T-cell (primary cell): Measurements from ENCODE around the gene RAB11FIP4. TPM values are rescaled to one million over a fixed set of nuclear protein-coding genes. Genes with fewer than 3 reads are reported as not detected.

Experiments
- ATAC-seq, 4 experiments: fragments of 200-7000 bp in 3 of 4; fragments of 150-1000 bp in 1 of 4; cut with Tn5 transposase; replicated peaks in 1 of 4; 1 replicate in 3 of 4; 2 replicates in 1 of 4; pipeline ENCODE4 v1.10.0; 2021; ENCODE audit warnings: moderate library complexity in 3 of 4, mild to moderate bottlenecking in 2 of 4, moderate number of reproducible peaks in 1 of 4
- CTCF ChIA-PET, 2 donors: fragments of 300-600 bp; sonication (Branson Sonifier 250); formaldehyde crosslinking; loops; one replicate each; lab custom pipeline; 2022; ENCODE audit warnings: antibody characterized with exemption in 2 of 2; lab: Charles Lee
- POLR2A ChIA-PET, 2 donors: fragments of 300-600 bp; sonication (Branson Sonifier 250); formaldehyde crosslinking; loops; one replicate each; lab custom pipeline; 2022; ENCODE audit warnings: antibody characterized with exemption in 2 of 2; lab: Charles Lee
- DNase-seq, 35 experiments: peaks; one replicate each; pipeline versions ENCODE4 v3.0.0 to v3.0.0-alpha.2; 2013 to 2023
- H3K27ac ChIP-seq: one replicate; pipeline ENCODE4 v1.5.1; 2013; ENCODE audit warnings: low read length
- H3K27me3 ChIP-seq, 2 experiments: replicated peaks in 1 of 2; 1 replicate in 1 of 2; 2 replicates in 1 of 2; pipeline versions ENCODE4 v1.6.1 to v1.7.0; 2013; ENCODE audit warnings: low read length in 1 of 2, mixed read lengths in 1 of 2; ENCODE audit not compliant: control insufficient read depth in 2 of 2, insufficient read depth in 2 of 2; ENCODE audit errors: extremely low read depth in 1 of 2
- H3K36me3 ChIP-seq, 2 donors: 1 replicate in 1 of 2; 2 replicates in 1 of 2; pipeline versions ENCODE4 v1.6.1 to v1.7.0; 2013; ENCODE audit warnings: low read length in 1 of 2; ENCODE audit not compliant: control insufficient read depth in 2 of 2, insufficient read depth in 1 of 2; ENCODE audit errors: extremely low read depth in 1 of 2
- H3K4me1 ChIP-seq, 2 experiments: 1 replicate in 1 of 2; 2 replicates in 1 of 2; pipeline versions ENCODE4 v1.6.1 to v1.7.0; 2013; ENCODE audit warnings: low read length in 2 of 2, mixed read lengths in 1 of 2; ENCODE audit not compliant: insufficient read depth in 2 of 2, control insufficient read depth in 1 of 2; ENCODE audit errors: extremely low read depth in 1 of 2
- H3K4me3 ChIP-seq, 2 donors: 1 replicate in 1 of 2; 2 replicates in 1 of 2; pipeline versions ENCODE4 v1.5.1 to v1.7.0; 2013; ENCODE audit warnings: mild to moderate bottlenecking in 2 of 2, low read length in 1 of 2, moderate library complexity in 1 of 2; ENCODE audit not compliant: control insufficient read depth in 1 of 2; ENCODE audit errors: extremely low read depth in 1 of 2
- H3K9me3 ChIP-seq: 2 replicates; pipeline ENCODE4 v1.7.0; 2013
- H3K27ac Mint-ChIP-seq, 2 donors: one replicate each; pipeline ENCODE4 v1.8.0; 2020 to 2021; ENCODE audit warnings: mild to moderate bottlenecking in 2 of 2, mixed read lengths in 2 of 2
- H3K27me3 Mint-ChIP-seq, 2 donors: one replicate each; pipeline ENCODE4 v1.8.0; 2021 to 2022; ENCODE audit warnings: mixed read lengths in 2 of 2
- H3K36me3 Mint-ChIP-seq: one replicate; pipeline ENCODE4 v1.8.0; 2021; ENCODE audit warnings: mixed read lengths
- H3K4me1 Mint-ChIP-seq, 3 donors: one replicate each; pipeline ENCODE4 v1.8.0; 2020 to 2022; ENCODE audit warnings: mixed read lengths in 3 of 3, mild to moderate bottlenecking in 1 of 3
- H3K4me3 Mint-ChIP-seq, 3 donors: one replicate each; pipeline ENCODE4 v1.8.0; 2020 to 2022; ENCODE audit warnings: mild to moderate bottlenecking in 3 of 3, mixed read lengths in 3 of 3, moderate library complexity in 3 of 3
- H3K9me3 Mint-ChIP-seq, 3 donors: one replicate each; pipeline ENCODE4 v1.8.0; 2020 to 2022; ENCODE audit warnings: mixed read lengths in 3 of 3
- WGBS: methylation state at CpG from one replicate; pipeline ENCODE4 v1.1.5; 2013; ENCODE audit warnings: missing lambda C conversion rate; ENCODE audit not compliant: insufficient coverage; 5-methylcytosine and 5-hydroxymethylcytosine counted together
- total RNA-seq, 35 experiments: library from RNA in 6 of 35; stranded (reverse) in 6 of 35; fragments of 120-200 nt in 1 of 35; gene quantifications; one replicate each; pipeline versions ENCODE4 v1.2.1 to v1.2.4 and lab custom pipeline; 2013 to 2026

The RAB11FIP4 gene
- total RNA-seq, 5 donors from 2014 or later (not counting 1 experiment from before 2014, with no cell fraction given) = 45.6 to 72.6 (median 50.1) TPM

GRCh38 chr17:31549121-31549524 lies 157.6 kb downstream of the RAB11FIP4 start:
- H3K4me3 Mint-ChIP-seq = peak overlapping the region; percentile 83 to 89 (median 89)
- ATAC-seq (peak; percentile 7 to 14 (median 11)), DNase-seq (peak in 1 of 35 experiments; percentile 8)
- H3K27me3 ChIP-seq = no peaks in the 10 kb centered on the region
- no peaks in the 10 kb centered on the region for H3K27me3 Mint-ChIP-seq
- H3K27ac ChIP-seq = peak overlapping the region; percentile 67
- H3K9me3 ChIP-seq = no peaks in the 10 kb centered on the region
- under 1% methylated on average over 18 of the region's 18 CpGs for WGBS
- peak overlapping the region; percentile 74 to 84 for H3K27ac Mint-ChIP-seq
- peaks cover 2 to 18% of the 10 kb centered on the region in 2 experiments for H3K4me1 ChIP-seq
- ChIA-PET CTCF (no interaction called here), POLR2A (interaction anchor here in 1 of 2 donors (0.6 kb wide), 1 partner anchor 56 kb away, joined by 3 read pairs; no protein-coding TSS in a partner anchor)
- H3K36me3 ChIP-seq = no peaks in the 10 kb centered on the region
- H3K9me3 Mint-ChIP-seq = no peaks in the 10 kb centered on the region
- no peaks in the 10 kb centered on the region for H3K36me3 Mint-ChIP-seq
- peak overlapping the region; percentile 46 to 74 for H3K4me3 ChIP-seq
- peaks cover 16 to 23% (median 17%) of the 10 kb centered on the region in 3 donors for H3K4me1 Mint-ChIP-seq

DNA sequence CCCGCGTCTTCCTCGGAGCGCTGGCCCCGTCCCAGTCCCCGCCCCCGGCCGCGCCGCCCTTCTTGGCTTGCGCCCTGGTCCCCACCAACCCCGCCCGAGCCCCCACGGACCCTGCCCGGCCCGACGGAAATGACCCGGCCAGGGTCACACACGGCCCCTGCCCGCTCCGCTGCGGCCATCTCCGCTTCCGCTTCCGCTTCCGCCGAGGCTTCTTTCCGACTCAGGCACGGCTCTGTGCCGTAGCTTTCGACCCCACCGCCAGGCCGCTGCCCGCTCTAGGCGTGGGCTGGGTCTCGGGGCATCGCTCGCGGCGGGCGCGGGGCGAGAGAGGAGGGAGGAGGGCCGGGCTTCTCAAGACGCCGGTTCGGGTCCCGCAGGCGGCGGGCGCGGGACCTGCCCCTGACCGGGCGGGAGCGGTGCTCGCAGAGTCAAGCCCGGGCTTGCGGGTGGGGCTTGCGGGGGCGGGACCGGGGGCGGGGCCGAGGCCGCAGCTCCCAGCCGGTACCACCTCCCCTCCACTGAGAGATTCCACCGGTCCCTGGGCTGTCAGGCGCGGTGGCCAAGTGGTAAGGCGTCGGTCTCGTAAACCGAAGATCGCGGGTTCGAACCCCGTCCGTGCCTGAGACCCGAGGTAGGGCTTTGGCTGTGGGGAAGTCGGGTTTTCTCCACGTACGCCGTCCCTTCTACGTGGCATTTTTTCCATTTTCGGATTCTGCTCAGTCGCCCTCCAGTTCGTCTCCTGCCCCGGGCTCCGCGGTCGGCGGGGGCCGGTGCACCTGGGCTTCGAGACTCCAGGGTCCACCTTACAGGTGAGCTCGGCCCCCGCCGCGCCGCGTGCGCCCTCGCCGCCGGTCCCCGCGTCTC lies 158.3 kb downstream of the RAB11FIP4 start:
- Mint-ChIP-seq H3K27me3 (no peaks in the 10 kb centered on the region), H3K4me1 (peaks cover 16 to 24% (median 17%) of the 10 kb centered on the region in 3 donors), H3K27ac (peak overlapping the region; percentile 84 to 88), H3K9me3 (no peaks in the 10 kb centered on the region), H3K36me3 (no peaks in the 10 kb centered on the region), H3K4me3 (peak overlapping the region; percentile 83 to 89 (median 89))
- peak overlapping the region; percentile 74 to 80 for H3K4me3 ChIP-seq
- peaks cover 2 to 18% of the 10 kb centered on the region in 2 experiments for H3K4me1 ChIP-seq
- ChIA-PET POLR2A (interaction anchor here in 1 of 2 donors (0.6 kb wide), 1 partner anchor 57 kb away, joined by 3 read pairs; no protein-coding TSS in a partner anchor), CTCF (no interaction called here)
- no peaks in the 10 kb centered on the region for H3K9me3 ChIP-seq
- no peaks in the 10 kb centered on the region for H3K27me3 ChIP-seq
- peak; percentile 88 to 90 (median 88) for ATAC-seq
- H3K27ac ChIP-seq = peak overlapping the region; percentile 67
- H3K36me3 ChIP-seq = no peaks in the 10 kb centered on the region
- 0% methylated on average over 98 of the region's 105 CpGs for WGBS
- DNase-seq = peak; percentile 69 to 93 (median 79)

DNA sequence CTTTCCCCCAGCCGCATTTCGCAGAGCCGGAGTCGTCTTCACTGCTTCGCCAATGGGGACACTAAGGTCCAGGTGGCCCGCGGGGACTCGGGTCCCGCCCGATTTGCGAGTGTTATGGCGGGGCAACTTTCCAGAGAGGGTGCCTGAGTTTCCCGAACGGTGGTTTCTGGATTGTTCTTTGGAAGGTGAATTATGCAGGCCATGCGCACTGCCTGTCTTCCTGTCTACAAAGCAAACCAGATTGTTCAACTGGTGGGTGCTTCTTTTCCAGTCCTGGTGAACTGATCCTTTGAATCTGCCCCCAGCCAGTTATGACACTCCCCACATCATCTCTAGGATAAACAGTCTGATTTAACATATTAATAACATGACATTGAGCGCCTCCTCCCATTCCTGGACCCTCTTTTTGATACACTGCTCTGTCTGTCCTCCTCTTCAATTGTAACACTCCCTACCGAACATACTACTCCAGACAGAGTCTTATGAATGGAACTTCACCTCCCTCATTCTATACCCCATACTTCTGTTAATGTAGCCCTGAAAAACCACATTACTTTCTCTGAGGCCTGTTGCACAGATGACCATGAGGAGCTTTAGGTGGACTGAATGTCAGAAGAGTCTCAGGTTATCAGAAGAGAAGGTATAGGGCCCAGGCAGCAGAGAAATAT lies 159.0 kb downstream of the RAB11FIP4 start:
- H3K4me1 Mint-ChIP-seq = peaks cover 16 to 24% (median 19%) of the 10 kb centered on the region in 3 donors
- POLR2A ChIA-PET = no interaction called here
- Histone ChIP-seq H3K4me1 (peaks cover 2 to 18% of the 10 kb centered on the region in 2 experiments), H3K9me3 (no peaks in the 10 kb centered on the region), H3K4me3 (peak overlapping the region; percentile 74 to 80), H3K36me3 (no peaks in the 10 kb centered on the region), H3K27ac (peak overlapping the region; percentile 38), H3K27me3 (no peaks in the 10 kb centered on the region)
- peak in 3 of 35 experiments; percentile 7 to 18 (median 14) for DNase-seq
- 25% methylated on average over 8 of the region's 17 CpGs for WGBS
- peak in 1 of 4 experiments; percentile 2 for ATAC-seq
- H3K4me3 Mint-ChIP-seq = peak overlapping the region; percentile 83 to 89 (median 89)
- CTCF ChIA-PET = no interaction called here
- no peaks in the 10 kb centered on the region for H3K36me3 Mint-ChIP-seq
- no peaks in the 10 kb centered on the region for H3K9me3 Mint-ChIP-seq
- no peaks in the 10 kb centered on the region for H3K27me3 Mint-ChIP-seq
- peak overlapping the region; percentile 84 to 88 for H3K27ac Mint-ChIP-seq

GRCh38 chr17:31552568-31552967 lies 161.1 kb downstream of the RAB11FIP4 start:
- no peak overlapping the region for H3K4me3 ChIP-seq
- H3K27ac Mint-ChIP-seq = no peak overlapping the region
- H3K9me3 Mint-ChIP-seq = no peaks in the 10 kb centered on the region
- 100% methylated on average over 2 of the region's 3 CpGs for WGBS
- H3K36me3 Mint-ChIP-seq = no peaks in the 10 kb centered on the region
- peaks cover 2 to 18% of the 10 kb centered on the region in 2 experiments for H3K4me1 ChIP-seq
- DNase-seq = no peak
- no peak for ATAC-seq
- no peaks in the 10 kb centered on the region for H3K27me3 ChIP-seq
- no peaks in the 10 kb centered on the region for H3K9me3 ChIP-seq
- ChIA-PET POLR2A (interaction anchor here in 1 of 2 donors (0.7 kb wide), 1 partner anchor 637 kb away, joined by 4 read pairs; no protein-coding TSS in a partner anchor), CTCF (no interaction called here)
- peaks cover 16 to 24% (median 19%) of the 10 kb centered on the region in 3 donors for H3K4me1 Mint-ChIP-seq
- H3K27ac ChIP-seq = no peak overlapping the region
- H3K36me3 ChIP-seq = no peaks in the 10 kb centered on the region
- H3K27me3 Mint-ChIP-seq = no peaks in the 10 kb centered on the region
- H3K4me3 Mint-ChIP-seq = no peak overlapping the region

- no peaks in the 10 kb centered on the region for H3K27me3 Mint-ChIP-seq
- ATAC-seq (no peak), DNase-seq (no peak)
- peak overlapping the region in 1 of 2 donors; percentile 12 for H3K27ac Mint-ChIP-seq
- POLR2A ChIA-PET = no interaction called here
- H3K4me3 Mint-ChIP-seq = no peak overlapping the region
- no peak overlapping the region for H3K27ac ChIP-seq
- CTCF ChIA-PET = interaction anchor here in 1 of 2 donors (0.6 kb wide), 1 partner anchor 45 kb away, joined by 5 read pairs; no protein-coding TSS in a partner anchor
- peaks cover 4 to 21% of the 10 kb centered on the region in 2 experiments for H3K4me1 ChIP-seq
- no peak overlapping the region for H3K4me3 ChIP-seq
- H3K27me3 ChIP-seq = no peaks in the 10 kb centered on the region
- peaks cover 16 to 23% (median 21%) of the 10 kb centered on the region in 3 donors for H3K4me1 Mint-ChIP-seq
- no peaks in the 10 kb centered on the region for H3K36me3 Mint-ChIP-seq
- H3K36me3 ChIP-seq = no peaks in the 10 kb centered on the region
- H3K9me3 ChIP-seq = no peaks in the 10 kb centered on the region
- H3K9me3 Mint-ChIP-seq = no peaks in the 10 kb centered on the region
- 63% methylated on average over 3 of the region's 5 CpGs for WGBS
These were observed 162.0 kb downstream of the RAB11FIP4 start for GRCh38 chr17:31553506-31553905.

DNA sequence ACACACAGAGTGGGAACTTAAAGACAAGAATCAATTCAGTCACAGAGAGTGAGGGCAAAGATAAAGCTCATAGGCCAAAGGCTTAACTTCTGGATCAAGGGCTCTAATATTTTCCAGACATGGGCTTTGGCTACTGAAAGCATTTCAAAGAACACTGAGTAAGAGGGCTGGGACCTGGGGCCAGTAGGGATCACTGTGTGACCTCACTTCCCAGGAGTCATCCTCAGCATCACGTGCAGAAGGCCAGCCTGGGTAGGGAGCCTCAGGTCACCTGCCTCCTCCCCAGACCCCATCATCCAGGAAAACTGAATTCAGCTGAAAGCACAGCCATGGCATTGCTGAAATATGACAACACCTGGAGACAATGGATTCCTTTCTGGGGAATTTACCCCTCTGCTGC lies 163.5 kb downstream of the RAB11FIP4 start:
- Mint-ChIP-seq H3K4me1 (peaks cover 16 to 20% (median 17%) of the 10 kb centered on the region in 3 donors), H3K9me3 (no peaks in the 10 kb centered on the region), H3K27ac (no peak overlapping the region), H3K36me3 (no peaks in the 10 kb centered on the region), H3K27me3 (no peaks in the 10 kb centered on the region), H3K4me3 (no peak overlapping the region)
- Histone ChIP-seq H3K9me3 (no peaks in the 10 kb centered on the region), H3K27ac (no peak overlapping the region), H3K27me3 (peaks cover 0 to 3% of the 10 kb centered on the region in 2 experiments), H3K4me1 (peaks cover 4 to 22% of the 10 kb centered on the region in 2 experiments), H3K36me3 (no peaks in the 10 kb centered on the region), H3K4me3 (no peak overlapping the region)
- WGBS = 80% methylated on average over 1 of the region's 1 CpG
- DNase-seq (no peak), ATAC-seq (no peak)
- CTCF ChIA-PET = no interaction called here
- POLR2A ChIA-PET = no interaction called here
